ENCODE measurements around the gene BRINP1. TPM values are rescaled to one million over a fixed set of nuclear protein-coding genes. Genes with fewer than 3 reads are reported as not detected.

The BRINP1 gene
- total RNA-seq, 1 experiment from 2014 or later: 14.0 TPM

DNA sequence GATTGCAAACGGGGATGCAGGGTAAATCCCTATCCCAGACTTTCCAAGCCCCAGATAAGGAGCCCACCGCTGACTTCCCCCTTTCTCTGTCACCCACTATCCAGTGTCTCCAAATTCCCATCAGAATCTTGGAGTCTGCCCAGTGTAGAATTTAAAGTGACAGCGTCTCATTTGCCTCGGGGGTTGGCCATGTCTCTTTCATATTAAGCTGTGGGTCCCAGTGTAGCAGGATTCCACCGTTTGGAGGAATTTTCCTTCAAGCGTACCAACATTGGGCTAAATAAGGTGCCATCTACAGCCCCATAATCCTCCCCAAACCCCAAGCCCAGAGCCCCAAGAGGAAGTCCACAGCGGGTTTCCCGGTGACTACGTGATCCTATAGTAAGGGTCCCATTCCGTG, 1.1 kb downstream of the BRINP1 start:
- Histone ChIP-seq H3K56ac (ENCODE audit: insufficient read length, low read depth, low read length) (no peak overlapping the region), H3K9me3 (ENCODE audit: control insufficient read depth, low read depth, low read length) (no peaks in the 10 kb centered on the region), H2BK12ac (ENCODE audit: insufficient read length, low read depth, low read length) (no peak overlapping the region), H2BK15ac (ENCODE audit: low read depth, low read length) (no peak overlapping the region), H4K5ac (ENCODE audit: insufficient read length, low read depth, low read length) (no peak overlapping the region), H2BK20ac (ENCODE audit: low read depth, low read length, poor library complexity, severe bottlenecking) (no peak overlapping the region), H3K27me3 (ENCODE audit: insufficient read depth, low read length) (no peaks in the 10 kb centered on the region; the same call in 1 of the 2 replicates), H3K4ac (ENCODE audit: low read depth, low read length) (no peak overlapping the region), H3K4me1 (ENCODE audit: insufficient read depth, low read length) (peaks cover 12% of the 10 kb centered on the region), H3K23me2 (ENCODE audit: insufficient read length, low read depth, low read length, poor library complexity, severe bottlenecking) (peaks cover 17% of the 10 kb centered on the region), H4K20me1 (ENCODE audit: control insufficient read depth, insufficient read depth, insufficient read length) (no peaks in the 10 kb centered on the region), H3K14ac (ENCODE audit: insufficient read depth, low read length) (no peak overlapping the region; the same call in 1 of the 2 replicates), H4K8ac (replicated peaks; ENCODE audit: insufficient read length, low read depth, low read length) (no peak overlapping the region), H2BK5ac (ENCODE audit: insufficient read length, low read length) (no peak overlapping the region), H4K91ac (ENCODE audit: insufficient read length, low read depth, low read length) (no peak overlapping the region), H3K23ac (ENCODE audit: insufficient read length, low read depth, low read length) (no peak overlapping the region), H3K4me2 (ENCODE audit: insufficient read depth, insufficient read length, low read length) (peak overlapping the region; percentile 100), H3K27ac (ENCODE audit: insufficient read length, low read depth, low read length) (no peak overlapping the region), H3K18ac (ENCODE audit: insufficient read length, low read depth, low read length) (no peak overlapping the region), H2AK5ac (ENCODE audit: insufficient read length, low read length) (no peak overlapping the region), H3K79me2 (ENCODE audit: insufficient read depth, low read length) (no peaks in the 10 kb centered on the region; the same call in 1 of the 2 replicates), H2AFZ (ENCODE audit: low read length) (no peak overlapping the region), H3T11ph (ENCODE audit: low read length) (no peak overlapping the region), H3K79me1 (ENCODE audit: insufficient read depth, low read depth, low read length, poor library complexity, severe bottlenecking) (no peaks in the 10 kb centered on the region), H2BK120ac (ENCODE audit: low read depth, low read length, poor library complexity, severe bottlenecking) (no peak overlapping the region), H3K9ac (ENCODE audit: extremely low read depth, insufficient read length, low read length) (peak overlapping the region; percentile 62)
- peaks cover 37% of the 10 kb centered on the region for H3K27me3 Mint-ChIP-seq (ENCODE audit: low read depth)
- TF ChIP-seq, protein P1, sequence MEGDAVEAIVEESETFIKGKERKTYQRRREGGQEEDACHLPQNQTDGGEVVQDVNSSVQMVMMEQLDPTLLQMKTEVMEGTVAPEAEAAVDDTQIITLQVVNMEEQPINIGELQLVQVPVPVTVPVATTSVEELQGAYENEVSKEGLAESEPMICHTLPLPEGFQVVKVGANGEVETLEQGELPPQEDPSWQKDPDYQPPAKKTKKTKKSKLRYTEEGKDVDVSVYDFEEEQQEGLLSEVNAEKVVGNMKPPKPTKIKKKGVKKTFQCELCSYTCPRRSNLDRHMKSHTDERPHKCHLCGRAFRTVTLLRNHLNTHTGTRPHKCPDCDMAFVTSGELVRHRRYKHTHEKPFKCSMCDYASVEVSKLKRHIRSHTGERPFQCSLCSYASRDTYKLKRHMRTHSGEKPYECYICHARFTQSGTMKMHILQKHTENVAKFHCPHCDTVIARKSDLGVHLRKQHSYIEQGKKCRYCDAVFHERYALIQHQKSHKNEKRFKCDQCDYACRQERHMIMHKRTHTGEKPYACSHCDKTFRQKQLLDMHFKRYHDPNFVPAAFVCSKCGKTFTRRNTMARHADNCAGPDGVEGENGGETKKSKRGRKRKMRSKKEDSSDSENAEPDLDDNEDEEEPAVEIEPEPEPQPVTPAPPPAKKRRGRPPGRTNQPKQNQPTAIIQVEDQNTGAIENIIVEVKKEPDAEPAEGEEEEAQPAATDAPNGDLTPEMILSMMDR (conservative IDR thresholded peaks at IDR 0.05): no peak
- peaks cover 0 to 8% (median 6%) of the 10 kb centered on the region in 3 experiments; a peak in 5 of 7 replicates for H3K36me3 Mint-ChIP-seq (ENCODE audit: insufficient read depth in 1 of 3, low read depth in 3 of 3)
- DNase-seq: no peak
- H3K4me3 Mint-ChIP-seq: peak overlapping the region; percentile 91 to 98
- peaks cover 47 to 52% of the 10 kb centered on the region in 2 experiments for H3K4me1 Mint-ChIP-seq
- no CpG with 5 or more reads among the region's 10 CpGs for WGBS (ENCODE audit: extremely low coverage, insufficient read length, low lambda C conversion rate)
- no peaks in the 10 kb centered on the region for H3K9me3 Mint-ChIP-seq
- H3K27ac Mint-ChIP-seq: no peak overlapping the region

Data from H9 (cell line).